HG03108 (cell line): ENCODE measurements around the gene PGC.

Experiments
- ATAC-seq: cut with Tn5 transposase; IDR thresholded peaks from one replicate; pipeline ENCODE4 v1.9.1; 2021; ENCODE audit warnings: moderate library complexity; ENCODE audit not compliant: unreplicated experiment

PGC gene

DNA sequence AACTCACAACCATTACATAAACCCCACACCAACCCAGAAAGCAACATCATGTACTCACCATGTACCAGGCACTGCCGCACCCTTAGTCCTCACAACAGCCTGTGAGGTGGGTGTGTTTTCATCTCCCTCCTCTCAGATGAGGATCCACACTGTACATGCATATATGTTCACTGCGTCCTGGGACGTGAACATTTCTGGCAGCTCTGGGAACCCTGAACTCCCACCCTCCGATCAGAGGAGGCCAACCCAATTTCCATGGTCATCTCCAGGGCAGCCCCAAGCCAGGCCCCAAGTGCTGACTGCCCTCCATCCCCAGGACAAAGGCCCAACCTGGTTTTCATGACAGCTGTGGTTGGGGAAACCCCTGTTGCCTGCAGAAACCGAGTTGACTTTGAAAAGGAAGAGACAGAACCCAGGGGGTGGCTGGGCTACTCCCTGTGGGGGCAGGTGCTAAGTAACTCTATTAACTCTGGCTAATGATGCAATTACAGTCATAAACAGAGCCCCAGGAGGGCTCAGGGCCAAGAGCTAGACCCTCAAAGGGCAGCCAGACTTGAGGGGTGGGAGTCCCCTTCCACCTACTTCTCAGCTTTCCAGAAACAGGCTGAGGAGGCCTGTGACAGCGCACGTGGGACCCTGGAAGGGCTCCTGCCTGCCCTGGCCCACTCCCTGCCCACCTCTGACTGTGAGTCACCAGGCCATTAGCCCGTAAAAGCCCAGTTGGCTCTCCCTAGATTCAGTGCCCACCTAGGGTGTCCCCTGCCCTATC is 14.4 kb downstream of the PGC start:
- peak; percentile 30 for ATAC-seq

DNA sequence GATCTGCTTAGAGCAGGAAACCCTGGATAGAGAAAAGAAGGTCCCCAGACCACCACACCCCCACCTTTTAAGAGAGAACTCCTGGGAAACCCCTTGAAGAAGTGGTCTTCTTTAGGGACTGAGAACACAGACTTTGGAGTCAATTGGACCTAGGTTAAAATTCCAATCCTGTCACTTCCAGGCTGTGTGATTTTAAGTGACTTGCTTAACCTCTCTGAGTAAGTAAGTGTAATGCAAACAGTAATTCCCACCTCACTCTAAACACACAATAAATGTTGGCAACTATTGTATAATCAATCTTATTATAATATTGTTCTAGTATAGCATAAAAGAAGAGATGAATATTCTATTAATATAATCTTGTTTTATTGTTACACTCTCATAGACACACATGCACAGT is 15.0 kb downstream of the PGC start:
- ATAC-seq, result no peak

DNA sequence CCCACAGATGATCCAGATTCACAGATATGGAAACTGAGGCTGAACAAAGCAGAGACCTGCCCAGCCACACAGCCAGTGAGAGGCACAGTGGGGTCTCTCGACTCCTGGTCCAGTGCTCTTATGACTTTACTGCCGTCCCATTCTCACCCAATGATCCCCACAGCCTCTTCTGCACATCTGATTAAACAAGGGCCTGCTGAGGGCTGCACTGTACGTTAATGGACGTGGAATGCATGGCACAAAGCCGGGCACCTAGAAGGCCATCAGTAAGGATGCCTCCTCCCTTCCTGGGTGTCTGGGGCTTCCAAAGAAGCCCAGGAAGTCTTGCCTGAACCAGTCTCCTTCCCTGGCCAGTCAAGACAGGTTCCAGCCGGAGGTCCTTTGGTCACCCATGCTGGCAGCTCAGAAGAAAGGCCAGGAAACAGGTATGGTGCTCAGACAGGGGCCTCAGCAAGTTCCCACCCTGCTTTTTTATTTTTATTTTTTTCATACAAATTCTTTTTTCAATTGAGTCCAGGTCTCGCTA is 15.6 kb downstream of the PGC start:
- no peak for ATAC-seq

GRCh38 chr6:41730531-41731436 is 16.4 kb downstream of the PGC start:
- ATAC-seq, result no peak

DNA sequence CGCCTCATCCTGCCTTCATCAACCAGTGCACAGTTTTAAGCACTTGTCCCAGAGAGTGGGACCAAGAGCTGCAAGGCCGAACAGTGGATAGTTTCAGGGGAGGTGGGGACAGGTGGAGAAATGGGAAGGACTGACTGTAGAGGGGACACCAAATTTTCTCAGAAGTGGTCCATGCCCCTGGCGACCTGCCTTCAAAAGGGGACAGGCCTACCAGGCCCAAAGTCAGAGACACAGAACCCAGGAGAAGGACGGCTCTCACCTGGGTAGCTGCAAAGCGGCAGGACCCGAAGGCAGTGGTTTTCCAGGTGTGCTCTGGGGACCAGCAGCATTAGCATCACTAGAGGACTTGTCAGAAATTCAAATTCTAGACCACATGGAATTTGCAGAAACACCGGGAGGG is 17.6 kb downstream of the PGC start:
- ATAC-seq, result no peak

DNA sequence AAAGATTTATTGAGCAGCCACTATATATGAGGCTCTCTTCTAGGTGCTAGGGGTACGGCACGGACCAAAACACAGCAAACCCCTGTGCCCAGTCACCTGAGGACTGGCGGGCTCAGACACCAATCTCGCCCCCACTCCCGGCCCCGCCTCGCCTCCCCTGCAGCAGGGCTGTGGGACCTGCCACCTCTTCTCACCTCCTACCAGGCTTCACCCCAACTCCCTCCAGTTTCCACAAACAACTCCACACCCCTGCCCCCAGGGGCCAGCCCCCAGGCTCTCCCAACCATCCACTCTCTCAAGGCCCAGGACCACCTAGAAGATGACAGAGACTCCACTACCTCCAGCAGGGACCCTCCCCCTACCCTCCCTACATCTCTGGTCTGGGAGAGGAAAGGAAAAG is 18.2 kb downstream of the PGC start:
- ATAC-seq, result no peak

DNA sequence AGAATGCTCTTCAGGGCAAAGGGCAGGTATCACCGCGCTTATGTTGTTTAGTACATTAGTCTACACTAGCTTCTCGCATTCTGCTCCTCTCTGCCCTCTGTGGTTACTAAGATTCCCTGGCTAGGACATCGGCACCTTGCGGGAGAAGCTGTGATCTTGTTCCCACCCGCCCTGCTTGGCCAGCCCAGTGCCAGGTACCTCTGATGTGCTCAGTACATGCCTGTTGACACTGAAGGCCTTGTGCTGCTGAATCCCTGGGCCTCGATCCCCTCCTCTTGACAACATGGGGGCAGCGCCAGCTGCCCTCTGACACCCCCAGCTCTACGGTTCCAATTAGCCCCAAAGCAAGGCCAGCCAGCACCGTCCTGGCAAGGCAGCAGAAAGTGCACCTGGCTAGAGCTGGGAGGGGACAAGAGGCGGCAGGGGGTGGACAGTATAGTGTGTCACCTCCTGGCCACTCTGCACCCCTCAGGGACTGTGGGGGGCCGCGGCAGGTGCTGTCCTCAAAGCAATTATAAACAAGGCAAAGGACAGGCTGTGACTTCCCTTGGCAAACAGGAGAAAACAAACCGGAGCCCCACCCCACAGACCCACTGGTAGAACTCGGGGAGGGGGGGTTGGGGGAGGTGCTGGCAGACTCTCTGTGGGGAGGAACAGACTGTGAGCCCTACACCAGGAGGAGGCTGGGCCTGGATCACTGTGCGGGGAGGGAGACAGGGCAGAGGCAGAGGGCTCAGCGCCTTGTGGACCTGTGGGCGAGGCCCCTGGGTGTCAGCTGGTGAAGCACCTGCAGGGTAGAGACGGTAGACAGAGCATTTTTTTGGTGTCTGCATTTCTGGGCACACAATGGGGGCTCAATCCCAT is 18.9 kb downstream of the PGC start:
- ATAC-seq, result no peak

DNA sequence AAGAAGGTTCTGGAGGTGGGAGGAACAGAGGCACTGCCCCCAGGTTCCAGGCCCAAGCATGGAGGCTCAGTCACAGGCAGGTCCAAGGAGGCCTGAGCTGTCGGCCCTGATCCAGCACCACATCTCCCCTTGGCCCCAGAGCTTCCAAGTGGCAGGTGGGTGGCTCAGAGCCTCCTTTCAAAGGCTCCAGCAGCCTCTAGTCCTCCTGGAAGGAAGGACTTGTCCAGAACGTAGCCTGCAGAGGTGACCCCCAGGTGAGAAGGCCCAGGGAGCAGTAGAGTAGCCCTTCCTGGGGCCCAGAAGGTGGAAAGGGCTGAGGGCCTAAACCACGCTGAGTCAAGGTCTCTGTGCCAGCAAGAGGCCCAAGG is 19.5 kb downstream of the PGC start:
- ATAC-seq, result no peak

GRCh38 chr6:41726876-41727275 is 20.3 kb downstream of the PGC start:
- ATAC-seq, result no peak

- no peak for ATAC-seq
These were observed 22.4 kb downstream of the PGC start for GRCh38 chr6:41724586-41725501.

DNA sequence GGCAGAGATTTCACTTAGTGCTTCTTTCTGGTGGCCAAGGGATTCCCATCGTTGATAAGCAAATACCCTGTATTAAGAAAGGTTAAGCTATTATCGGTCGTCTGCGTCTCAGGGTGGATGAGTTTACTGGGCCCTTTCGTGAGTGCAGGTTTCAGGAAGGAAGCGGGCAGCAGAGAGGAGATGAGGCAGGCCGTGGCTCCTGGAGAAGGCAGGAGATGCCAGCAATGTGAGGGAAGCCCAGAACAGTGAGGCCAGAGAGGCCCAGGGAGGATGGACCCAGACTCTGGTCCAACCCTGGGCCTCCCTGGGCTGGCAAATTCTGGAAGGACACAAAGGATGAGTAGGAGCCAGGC is 23.0 kb downstream of the PGC start:
- no peak for ATAC-seq

DNA sequence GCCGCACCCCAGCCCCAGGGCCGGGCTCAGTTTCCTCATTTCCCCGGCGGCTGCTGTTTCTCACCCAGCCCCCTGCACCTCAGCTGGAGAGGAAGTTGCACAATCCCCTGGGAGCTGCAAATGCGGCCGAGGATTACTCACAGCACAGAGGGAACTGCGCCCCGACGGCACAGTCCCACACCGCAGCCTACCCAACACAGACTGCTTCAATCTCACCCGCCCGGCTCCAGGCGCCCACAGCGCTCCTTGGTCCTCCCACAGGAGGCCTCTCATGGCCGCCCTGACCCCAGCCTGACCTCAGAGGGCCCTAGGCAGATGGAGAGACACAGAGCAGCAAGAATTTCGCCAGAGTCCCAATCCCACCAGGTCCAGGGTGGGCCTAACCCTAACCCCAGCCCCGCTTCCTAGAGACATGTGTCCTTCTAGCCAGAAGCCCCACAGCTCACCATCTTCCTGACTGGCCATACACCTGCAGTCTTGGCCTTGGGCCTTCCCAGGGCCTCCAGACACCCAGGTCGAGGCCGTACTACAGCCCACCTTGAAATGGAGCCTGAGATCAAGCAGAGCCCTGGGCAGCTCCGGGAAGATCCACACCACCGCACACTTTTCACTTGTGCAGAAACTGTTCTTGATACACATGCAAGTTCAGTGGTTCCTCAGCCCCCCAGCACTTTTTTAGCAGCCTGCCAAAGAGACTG is 23.5 kb downstream of the PGC start:
- ATAC-seq, result peak; percentile 57

GRCh38 chr6:41722969-41723529 is 24.1 kb downstream of the PGC start:
- ATAC-seq, result no peak

DNA sequence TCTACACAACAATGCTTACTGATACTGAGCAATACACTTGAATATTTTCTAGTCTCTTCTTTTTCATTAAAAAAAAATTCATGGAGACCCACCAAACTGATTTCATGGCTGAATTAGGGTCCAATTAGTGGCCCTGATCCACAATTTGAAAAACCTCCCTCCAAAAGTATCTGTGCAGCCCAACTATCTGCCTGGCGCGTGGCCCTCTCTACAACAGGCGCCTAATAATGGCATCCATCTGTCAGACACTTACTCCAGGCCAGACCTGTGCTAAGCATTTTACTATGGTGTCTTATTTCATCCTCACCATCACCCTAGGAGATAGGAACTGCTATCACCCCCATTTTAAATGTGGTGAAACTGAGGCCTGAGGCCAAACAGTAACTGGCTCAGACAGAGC is 25.8 kb downstream of the PGC start:
- ATAC-seq, result no peak

GRCh38 chr6:41720783-41721182 is 26.4 kb downstream of the PGC start:
- no peak for ATAC-seq

- ATAC-seq, result peak; percentile 33
These were observed 27.0 kb downstream of the PGC start for GRCh38 chr6:41720262-41720620.

- no peak for ATAC-seq
These were observed 27.5 kb downstream of the PGC start for GRCh38 chr6:41719436-41720261.

DNA sequence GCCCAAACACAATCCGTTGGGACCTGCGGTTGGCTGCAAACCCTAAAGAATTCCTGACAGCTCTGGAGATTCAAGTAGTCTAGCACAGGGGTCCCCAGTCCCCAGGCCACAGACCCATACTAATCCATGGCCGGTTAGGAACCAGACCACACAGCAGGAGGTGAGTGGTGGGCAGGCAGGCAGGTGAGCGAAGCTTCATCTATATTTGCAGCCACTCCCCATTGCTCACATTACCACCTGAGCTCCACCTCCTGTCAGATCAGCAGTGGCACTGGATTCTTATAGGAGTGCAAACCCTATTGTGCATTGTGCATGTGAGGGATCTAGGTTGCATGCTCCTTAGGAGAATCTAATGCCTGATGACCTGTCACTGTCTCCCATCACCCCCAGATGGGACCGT is 28.4 kb downstream of the PGC start:
- ATAC-seq, result no peak

GRCh38 chr6:41717392-41717736 is 29.8 kb downstream of the PGC start:
- no peak for ATAC-seq
